H9 (cell line): ENCODE results near the gene CRIP2. TPM values are rescaled to one million over a fixed set of nuclear protein-coding genes. Genes with fewer than 3 reads are reported as not detected.
A peak's percentile ranks its signal among the peaks of the same experiment; 100 is the strongest.

Experiments used
- DNase-seq: peaks from one replicate; pipeline ENCODE4 v3.0.0-alpha.2; 2017
- H2AFZ ChIP-seq: one replicate; pipeline ENCODE4 v1.6.1; 2013; ENCODE audit warnings: mild to moderate bottlenecking, low read length, control low read depth, moderate library complexity
- H2AK5ac ChIP-seq: 2 replicates; pipeline ENCODE4 v1.6.1; 2013; ENCODE audit warnings: low read length, control low read depth, mixed read lengths; ENCODE audit not compliant: insufficient read length
- H2BK120ac ChIP-seq: one replicate; pipeline ENCODE4 v1.6.1; 2013; ENCODE audit warnings: low read depth, mild to moderate bottlenecking, low read length, control low read depth, inconsistent platforms; ENCODE audit not compliant: poor library complexity, severe bottlenecking
- H2BK12ac ChIP-seq: 2 replicates; pipeline ENCODE4 v1.6.1; 2013; ENCODE audit warnings: low read length, control low read depth, mixed read lengths, low read depth; ENCODE audit not compliant: insufficient read length
- H2BK15ac ChIP-seq: 2 replicates; pipeline ENCODE4 v1.6.1; 2013; ENCODE audit warnings: low read depth, low read length, control low read depth
- H2BK20ac ChIP-seq: one replicate; pipeline ENCODE4 v1.6.1; 2013; ENCODE audit warnings: low read depth, mild to moderate bottlenecking, low read length, control low read depth, inconsistent platforms; ENCODE audit not compliant: poor library complexity, severe bottlenecking
- H2BK5ac ChIP-seq: 2 replicates; pipeline ENCODE4 v1.6.1; 2013; ENCODE audit warnings: low read length, control low read depth, mixed read lengths; ENCODE audit not compliant: insufficient read length
- H3K14ac ChIP-seq: 2 replicates; pipeline ENCODE4 v1.6.1; 2013; ENCODE audit warnings: low read length, control low read depth; ENCODE audit not compliant: insufficient read depth
- H3K18ac ChIP-seq: 2 replicates; pipeline ENCODE4 v1.6.1; 2013; ENCODE audit warnings: low read depth, mild to moderate bottlenecking, mixed read lengths, low read length, control low read depth; ENCODE audit not compliant: insufficient read length
- H3K23ac ChIP-seq: 2 replicates; pipeline ENCODE4 v1.6.1; 2013; ENCODE audit warnings: low read length, control low read depth, mixed read lengths, low read depth; ENCODE audit not compliant: insufficient read length
- H3K23me2 ChIP-seq: 2 replicates; pipeline ENCODE4 v1.6.1; 2013; ENCODE audit warnings: low read depth, mild to moderate bottlenecking, mixed read lengths, low read length, control low read depth; ENCODE audit not compliant: insufficient read length, poor library complexity, severe bottlenecking
- H3K27ac ChIP-seq: 2 replicates; pipeline ENCODE4 v1.5.1; 2013; ENCODE audit warnings: low read length, control low read depth, mixed read lengths, low read depth; ENCODE audit not compliant: insufficient read length
- H3K27me3 ChIP-seq: 2 replicates; pipeline ENCODE4 v1.6.1; 2013; ENCODE audit warnings: low read length, control low read depth, inconsistent platforms; ENCODE audit not compliant: insufficient read depth
- H3K4ac ChIP-seq: 2 replicates; pipeline ENCODE4 v1.6.1; 2013; ENCODE audit warnings: low read depth, mild to moderate bottlenecking, control low read depth, inconsistent platforms, low read length, moderate library complexity
- H3K4me1 ChIP-seq: 2 replicates; pipeline ENCODE4 v1.6.1; 2013; ENCODE audit warnings: low read length, control low read depth, inconsistent platforms; ENCODE audit not compliant: insufficient read depth
- H3K4me2 ChIP-seq: 2 replicates; pipeline ENCODE4 v1.6.1; 2013; ENCODE audit warnings: low read length, control low read depth, mixed read lengths; ENCODE audit not compliant: insufficient read length, insufficient read depth
- H3K56ac ChIP-seq: 2 replicates; pipeline ENCODE4 v1.6.1; 2013; ENCODE audit warnings: low read depth, mild to moderate bottlenecking, mixed read lengths, low read length, control low read depth; ENCODE audit not compliant: insufficient read length
- H3K79me1 ChIP-seq: 2 replicates; pipeline ENCODE4 v1.6.1; 2013; ENCODE audit warnings: low read depth, mild to moderate bottlenecking, moderate library complexity, low read length, control low read depth, inconsistent platforms; ENCODE audit not compliant: insufficient read depth, poor library complexity, severe bottlenecking
- H3K79me2 ChIP-seq: 2 replicates; pipeline ENCODE4 v1.6.1; 2013; ENCODE audit warnings: low read length, control low read depth, inconsistent platforms; ENCODE audit not compliant: insufficient read depth
- H3K9ac ChIP-seq: 2 replicates; pipeline ENCODE4 v1.6.1; 2013; ENCODE audit warnings: low read length, control low read depth, mixed read lengths; ENCODE audit not compliant: insufficient read length; ENCODE audit errors: extremely low read depth
- H3K9me3 ChIP-seq: one replicate; pipeline ENCODE4 v1.6.1; 2013; ENCODE audit warnings: low read depth, low read length, inconsistent platforms; ENCODE audit not compliant: control insufficient read depth
- H3T11ph ChIP-seq: one replicate; pipeline ENCODE4 v1.6.1; 2013; ENCODE audit warnings: mild to moderate bottlenecking, low read length, control low read depth, inconsistent platforms
- H4K20me1 ChIP-seq: one replicate; pipeline ENCODE4 v1.6.1; 2013; ENCODE audit not compliant: control insufficient read depth, insufficient read length, insufficient read depth
- H4K5ac ChIP-seq: 2 replicates; pipeline ENCODE4 v1.6.1; 2013; ENCODE audit warnings: low read depth, mild to moderate bottlenecking, mixed read lengths, low read length, control low read depth; ENCODE audit not compliant: insufficient read length
- H4K8ac ChIP-seq: replicated peaks from 2 replicates; pipeline ENCODE4 v1.6.1; 2013; ENCODE audit warnings: low read length, control low read depth, mixed read lengths, low read depth; ENCODE audit not compliant: insufficient read length
- H4K91ac ChIP-seq: 2 replicates; pipeline ENCODE4 v1.6.1; 2013; ENCODE audit warnings: low read depth, mild to moderate bottlenecking, moderate library complexity, mixed read lengths, low read length, control low read depth; ENCODE audit not compliant: insufficient read length
- H3K27ac Mint-ChIP-seq, 3 experiments: 2 replicates in 2 of 3; 3 replicates in 1 of 3; pipeline ENCODE4 v1.8.0; 2020 to 2021; ENCODE audit warnings: mixed read lengths in 3 of 3, mild to moderate bottlenecking in 1 of 3, moderate library complexity in 1 of 3
- H3K27me3 Mint-ChIP-seq: 2 replicates; pipeline ENCODE4 v1.8.0; 2021; ENCODE audit warnings: low read depth, mild to moderate bottlenecking, moderate library complexity, mixed read lengths
- H3K36me3 Mint-ChIP-seq, 3 experiments: 2 replicates in 2 of 3; 3 replicates in 1 of 3; pipeline ENCODE4 v1.8.0; 2020 to 2021; ENCODE audit warnings: low read depth in 3 of 3, mixed read lengths in 3 of 3; ENCODE audit not compliant: insufficient read depth in 1 of 3
- H3K4me1 Mint-ChIP-seq, 2 experiments: 2 replicates each; pipeline ENCODE4 v1.8.0; 2020; ENCODE audit warnings: mixed read lengths in 2 of 2
- H3K4me3 Mint-ChIP-seq, 2 experiments: 2 replicates in 1 of 2; 3 replicates in 1 of 2; pipeline ENCODE4 v1.8.0; 2020 to 2021; ENCODE audit warnings: mild to moderate bottlenecking in 2 of 2, mixed read lengths in 2 of 2, moderate library complexity in 1 of 2
- H3K9me3 Mint-ChIP-seq, 2 experiments: 2 replicates in 1 of 2; 3 replicates in 1 of 2; pipeline ENCODE4 v1.8.0; 2020; ENCODE audit warnings: mild to moderate bottlenecking in 2 of 2, mixed read lengths in 2 of 2, moderate library complexity in 1 of 2
- CTCF ChIP-seq: fragments of 200-600 bp; sonication (generic); conservative IDR thresholded peaks from 3 replicates; pipeline ENCODE4 v1.8.0; 2021; ENCODE audit warnings: antibody characterized with exemption, mild to moderate bottlenecking
- WGBS: extraction: QIAGEN DNeasy Blood & Tissue Kit; methylation state at CpG from one replicate; pipeline ENCODE4 v1.1.7; 2013; ENCODE audit warnings: missing lambda C conversion rate, low lambda C conversion rate, mixed read lengths; ENCODE audit not compliant: insufficient read length; ENCODE audit errors: extremely low coverage; 5-methylcytosine and 5-hydroxymethylcytosine counted together
- total RNA-seq: library from RNA; stranded (reverse); gene quantifications from 2 replicates; pipeline ENCODE4 v1.2.1, GENCODE V29; 2021

Gene CRIP2
- total RNA-seq, 1 experiment from 2014 or later: 5.7 TPM

- H3K9ac ChIP-seq: no peak overlapping the region
These were observed 12.9 kb downstream of the CRIP2 start for GRCh38 chr14:105487449-105487985.

More at GRCh38 chr14:105487449-105487985, 12.9 kb downstream of the CRIP2 start:
- Mint-ChIP-seq H3K36me3 (no peaks in the 10 kb centered on the region; a peak in 1 of 7 replicates), H3K4me3 (peak overlapping the region; percentile 12 to 61; a peak in 2 of 5 replicates), H3K4me1 (peaks cover 4 to 14% of the 10 kb centered on the region in 2 experiments), H3K27me3 (peaks cover 63% of the 10 kb centered on the region), H3K27ac (no peak overlapping the region), H3K9me3 (peaks cover 0 to 4% of the 10 kb centered on the region in 2 experiments; a peak in 1 of 5 replicates)
- H3K4me1 ChIP-seq: no peaks in the 10 kb centered on the region
- no peak overlapping the region for H3T11ph ChIP-seq
- no peak for DNase-seq
- no peak overlapping the region for H2BK5ac ChIP-seq
- no peaks in the 10 kb centered on the region for H3K79me2 ChIP-seq
- no peak overlapping the region for H4K5ac ChIP-seq
- H3K27me3 ChIP-seq: peaks cover 26% of the 10 kb centered on the region; the same call in 1 of the 2 replicates
- peak overlapping the region; percentile 11 for H3K4me2 ChIP-seq
- H3K79me1 ChIP-seq: no peaks in the 10 kb centered on the region
- peak overlapping the region; percentile 8; the same call in 1 of the 2 replicates for H3K14ac ChIP-seq
- no peak overlapping the region for H4K8ac ChIP-seq
- no peaks in the 10 kb centered on the region for H4K20me1 ChIP-seq
- no peak overlapping the region for H3K4ac ChIP-seq
- H3K18ac ChIP-seq: peak overlapping the region; percentile 27
- no peak for TF ChIP-seq CTCF
- H2BK15ac ChIP-seq: no peak overlapping the region
- WGBS: no CpG with 5 or more reads among the region's 48 CpGs
- no peak overlapping the region for H2AFZ ChIP-seq
- H2BK20ac ChIP-seq: no peak overlapping the region
- no peak overlapping the region for H3K23ac ChIP-seq
- no peak overlapping the region for H3K27ac ChIP-seq
- H2BK12ac ChIP-seq: no peak overlapping the region
- H4K91ac ChIP-seq: no peak overlapping the region
- H3K23me2 ChIP-seq: peaks cover 6% of the 10 kb centered on the region
- H3K9me3 ChIP-seq: no peaks in the 10 kb centered on the region
- H2BK120ac ChIP-seq: no peak overlapping the region
- H2AK5ac ChIP-seq: no peak overlapping the region
- no peak overlapping the region for H3K56ac ChIP-seq
